HG03521 (cell line): ENCODE measurements around the gene PTOV1.

ENCODE experiments used
- ATAC-seq: cut with Tn5 transposase; IDR thresholded peaks from one replicate; pipeline ENCODE4 v1.9.1; 2021; ENCODE audit warnings: mild to moderate bottlenecking, moderate library complexity; ENCODE audit not compliant: unreplicated experiment

PTOV1 gene

GRCh38 chr19:49850487-49851342 lies at the start of gene PTOV1:
PTOV1 (plus strand) TSS chr19:49851159.
- ATAC-seq, result peak; percentile 69

- ATAC-seq, result no peak
These were observed 49.5 kb upstream of the PTOV1 start for GRCh38 chr19:49801401-49801888.

- ATAC-seq, result no peak
These were observed 48.8 kb upstream of the PTOV1 start for GRCh38 chr19:49801966-49802661.

- ATAC-seq, result no peak
These were observed 48.0 kb upstream of the PTOV1 start for GRCh38 chr19:49802836-49803528.

GRCh38 chr19:49803529-49803856 lies 47.5 kb upstream of the PTOV1 start:
- ATAC-seq, result no peak

- no peak for ATAC-seq
These were observed 44.9 kb upstream of the PTOV1 start for GRCh38 chr19:49805822-49806619.

- no peak for ATAC-seq
These were observed 44.4 kb upstream of the PTOV1 start for GRCh38 chr19:49806620-49806959.

GRCh38 chr19:49807058-49807903 lies 43.7 kb upstream of the PTOV1 start:
- no peak for ATAC-seq

GRCh38 chr19:49807904-49808675 lies 42.9 kb upstream of the PTOV1 start:
- no peak for ATAC-seq

- no peak for ATAC-seq
These were observed 42.2 kb upstream of the PTOV1 start for GRCh38 chr19:49808711-49809159.

GRCh38 chr19:49809160-49809940 lies 41.6 kb upstream of the PTOV1 start:
- no peak for ATAC-seq

- ATAC-seq, result no peak
These were observed 41.0 kb upstream of the PTOV1 start for GRCh38 chr19:49809941-49810389.

GRCh38 chr19:49811328-49811727 lies 39.6 kb upstream of the PTOV1 start:
- no peak for ATAC-seq

GRCh38 chr19:49812452-49812996 lies 38.4 kb upstream of the PTOV1 start:
- ATAC-seq, result no peak

GRCh38 chr19:49812997-49813861 lies 37.7 kb upstream of the PTOV1 start, which contains the start of gene FUZ:
FUZ (minus strand) TSS chr19:49813292; CDS start chr19:49813106, 186 bp downstream.
- peak; percentile 51 for ATAC-seq

- no peak for ATAC-seq
These were observed 36.9 kb upstream of the PTOV1 start for GRCh38 chr19:49814010-49814409.

- ATAC-seq, result no peak
These were observed 34.4 kb upstream of the PTOV1 start for GRCh38 chr19:49816590-49816989.
